Neural cell (in vitro differentiated cells): ENCODE data around the gene CUL3. TPM values are rescaled to one million over a fixed set of nuclear protein-coding genes. Genes with fewer than 3 reads are reported as not detected.

ENCODE experiments used
- H2AFZ ChIP-seq: fragments of 200-600, 300-800 bp; sonication (generic), shearing (Covaris generic); 2 replicates; pipeline ENCODE4 v1.6.0; 2014; ENCODE audit warnings: low read depth, mild to moderate bottlenecking, antibody characterized with exemption, low read length, moderate library complexity
- H3F3A ChIP-seq: fragments of 200-600 bp; shearing (Covaris generic); 2 replicates; pipeline ENCODE4 v1.6.1; 2016; ENCODE audit warnings: mild to moderate bottlenecking, moderate library complexity, mixed read lengths, antibody characterized with exemption, low read length; ENCODE audit not compliant: insufficient read depth, poor library complexity, severe bottlenecking
- H3K27ac ChIP-seq: fragments of 200-600, 300-800 bp; sonication (generic), shearing (Covaris generic); 2 replicates; pipeline ENCODE4 v1.5.1; 2014; ENCODE audit warnings: mild to moderate bottlenecking, low read length, moderate library complexity
- H3K27me3 ChIP-seq: fragments of 300-800, 200-600 bp; sonication (generic), shearing (Covaris generic); 2 replicates; pipeline ENCODE4 v1.6.0; 2014; ENCODE audit warnings: mild to moderate bottlenecking, low read depth, low read length, moderate library complexity; ENCODE audit not compliant: insufficient read depth
- H3K36me3 ChIP-seq: fragments of 300-800, 200-600 bp; sonication (generic), shearing (Covaris generic); 2 replicates; pipeline ENCODE4 v1.5.1; 2014; ENCODE audit warnings: mild to moderate bottlenecking, antibody characterized with exemption, low read length, moderate library complexity; ENCODE audit not compliant: insufficient read depth
- H3K4me2 ChIP-seq: fragments of 300-800, 200-600 bp; sonication (generic), shearing (Covaris generic); 2 replicates; pipeline ENCODE4 v1.6.0; 2014; ENCODE audit warnings: mild to moderate bottlenecking, low read length
- H3K4me3 ChIP-seq: fragments of 300-800, 200-600 bp; sonication (generic), shearing (Covaris generic); 2 replicates; pipeline ENCODE4 v1.5.1; 2014; ENCODE audit warnings: mild to moderate bottlenecking, low read length, moderate library complexity
- H3K79me2 ChIP-seq: fragments of 200-600 bp; shearing (Covaris generic); replicated peaks from 2 replicates; pipeline ENCODE4 v1.6.0; 2014; ENCODE audit warnings: mild to moderate bottlenecking, low read length, moderate library complexity; ENCODE audit not compliant: insufficient read depth
- H3K9ac ChIP-seq: fragments of 300-800, 200-600 bp; sonication (generic), shearing (Covaris generic); 2 replicates; pipeline ENCODE4 v1.6.1; 2016; ENCODE audit warnings: mild to moderate bottlenecking, low read length, mixed read lengths
- H3K9me2 ChIP-seq: fragments of 200-600 bp; shearing (Covaris generic); 2 replicates; pipeline ENCODE4 v1.6.1; 2016; ENCODE audit warnings: mild to moderate bottlenecking, low read length, mixed read lengths; ENCODE audit not compliant: insufficient read depth
- H3K9me3 ChIP-seq: fragments of 200-600, 300-800 bp; sonication (generic), shearing (Covaris generic); 2 replicates; pipeline ENCODE4 v1.6.1; 2016; ENCODE audit warnings: mild to moderate bottlenecking, mixed run types, low read length, moderate library complexity, mixed read lengths
- H4K20me1 ChIP-seq: fragments of 200-600 bp; shearing (Covaris generic); 2 replicates; pipeline ENCODE4 v1.6.1; 2016; ENCODE audit warnings: mild to moderate bottlenecking, mixed run types; ENCODE audit not compliant: insufficient read depth
- CTCF ChIP-seq: fragments of 450-650 bp; IDR thresholded peaks from 2 replicates; pipeline ENCODE4 v1.5.1; 2014; ENCODE audit warnings: antibody characterized with exemption, mild to moderate bottlenecking, moderate library complexity; ENCODE audit not compliant: poor library complexity, severe bottlenecking
- EP300 ChIP-seq: fragments of 450-650 bp; conservative IDR thresholded peaks from 2 replicates; pipeline ENCODE4 v1.6.1; 2014; ENCODE audit warnings: antibody characterized with exemption, mild to moderate bottlenecking, moderate library complexity; ENCODE audit not compliant: poor library complexity, severe bottlenecking
- EZH2 ChIP-seq: fragments of 200-600, 300-800 bp; shearing (Covaris generic), sonication (generic); IDR thresholded peaks from 2 replicates; pipeline ENCODE4 v1.6.1; 2014; ENCODE audit warnings: antibody characterized with exemption, low read length, borderline replicate concordance, mild to moderate bottlenecking; ENCODE audit not compliant: insufficient read depth, poor library complexity, severe bottlenecking
- MXI1 ChIP-seq: fragments of 450-650 bp; conservative IDR thresholded peaks from 2 replicates; pipeline ENCODE4 v1.6.1; 2014; ENCODE audit warnings: antibody characterized with exemption, mild to moderate bottlenecking; ENCODE audit not compliant: poor library complexity, severe bottlenecking
- POLR2AphosphoS5 ChIP-seq: IDR thresholded peaks from 2 replicates; pipeline ENCODE4 v1.6.1; 2012
- RAD21 ChIP-seq: fragments of 450-650 bp; conservative IDR thresholded peaks from 2 replicates; pipeline ENCODE4 v1.6.1; 2014; ENCODE audit warnings: antibody characterized with exemption, mild to moderate bottlenecking, moderate library complexity
- REST ChIP-seq: IDR thresholded peaks from 2 replicates; pipeline ENCODE4 v1.6.1; 2012; ENCODE audit warnings: borderline replicate concordance
- SMC3 ChIP-seq: fragments of 450-650 bp; conservative IDR thresholded peaks from 2 replicates; pipeline ENCODE4 v1.6.1; 2014; ENCODE audit warnings: antibody characterized with exemption, mild to moderate bottlenecking, moderate library complexity; ENCODE audit not compliant: poor library complexity
- TAF1 ChIP-seq: IDR thresholded peaks from 2 replicates; pipeline ENCODE4 v1.6.1; 2012; ENCODE audit warnings: low read depth
- polyA plus RNA-seq: library from polyadenylated mRNA; depleted of rRNA; stranded (reverse); fragments of >200 nt; gene quantifications from 2 replicates; pipeline ENCODE4 v1.2.3, GENCODE V29; 2014

CUL3 gene
- polyA plus RNA-seq, 1 donor from 2014 or later, result 53.9 TPM

GRCh38 chr2:224576088-224576715, 9.0 kb downstream of the CUL3 start:
- Histone ChIP-seq H3K9me2 (no peaks in the 10 kb centered on the region), H3K4me2 (no peak overlapping the region), H3K4me3 (no peak overlapping the region), H2AFZ (no peak overlapping the region), H3K27me3 (no peaks in the 10 kb centered on the region), H3K9me3 (no peaks in the 10 kb centered on the region), H4K20me1 (no peaks in the 10 kb centered on the region), H3K36me3 (no peaks in the 10 kb centered on the region), H3F3A (no peaks in the 10 kb centered on the region), H3K79me2 (peaks cover 99% of the 10 kb centered on the region), H3K9ac (no peak overlapping the region), H3K27ac (no peak overlapping the region)
- no peak for TF ChIP-seq EP300
- no peak for TF ChIP-seq RAD21
- no peak for TF ChIP-seq SMC3
- no peak for TF ChIP-seq CTCF

- H2AFZ ChIP-seq, result no peak overlapping the region
- no peak overlapping the region for H3K4me2 ChIP-seq
- peaks cover 99% of the 10 kb centered on the region for H3K79me2 ChIP-seq
Measured at GRCh38 chr2:224574423-224575084, 10.6 kb downstream of the CUL3 start.

More at GRCh38 chr2:224574423-224575084, 10.6 kb downstream of the CUL3 start:
- no peak overlapping the region for H3K4me3 ChIP-seq
- no peaks in the 10 kb centered on the region for H3F3A ChIP-seq
- H3K36me3 ChIP-seq, result no peaks in the 10 kb centered on the region
- no peaks in the 10 kb centered on the region for H3K9me2 ChIP-seq
- H3K9ac ChIP-seq, result no peak overlapping the region
- H3K27ac ChIP-seq, result no peak overlapping the region
- H3K9me3 ChIP-seq, result no peaks in the 10 kb centered on the region
- H3K27me3 ChIP-seq, result no peaks in the 10 kb centered on the region
- H4K20me1 ChIP-seq, result no peaks in the 10 kb centered on the region
- TF ChIP-seq REST, result no peak
- TF ChIP-seq SMC3, result no peak
- TF ChIP-seq RAD21, result no peak
- TF ChIP-seq CTCF, result no peak
- TF ChIP-seq EZH2, result no peak
- no peak for TF ChIP-seq POLR2AphosphoS5
- no peak for TF ChIP-seq TAF1
- no peak for TF ChIP-seq MXI1
- TF ChIP-seq EP300, result no peak
